ENCODE results near the gene ELF5.

DNA sequence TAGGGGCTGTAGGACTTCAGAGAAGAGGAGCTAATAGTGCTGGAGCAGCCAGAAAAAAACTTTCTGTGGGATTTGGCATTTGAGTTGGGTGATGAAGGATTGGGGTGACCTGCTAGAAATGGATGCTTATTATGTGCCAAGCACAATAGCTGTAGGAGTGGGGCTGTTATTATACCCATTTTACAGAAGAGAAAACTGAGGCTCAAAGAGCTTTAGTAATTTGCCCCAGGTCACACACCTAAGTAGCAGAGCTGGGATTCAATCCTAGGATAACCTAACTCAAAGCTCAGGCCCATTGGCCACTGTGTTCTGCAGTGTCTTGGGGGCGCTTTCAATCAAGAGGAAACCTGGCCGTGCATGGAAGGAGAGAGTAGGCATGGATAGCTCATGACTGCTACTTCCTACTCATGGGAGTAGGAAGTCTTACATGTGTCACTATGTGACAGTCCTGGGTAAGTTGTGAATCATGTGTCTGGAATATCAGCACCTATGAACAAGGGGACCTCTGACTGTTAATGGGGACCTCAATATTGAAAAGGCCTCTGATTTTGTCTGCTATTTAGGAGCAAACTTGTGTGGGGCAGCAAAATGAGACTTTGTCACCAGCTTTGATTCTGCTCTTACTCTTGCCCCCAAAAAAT is 6.1 kb upstream of the ELF5 start:
- no peak for TF ChIP-seq POLR2A (IDR thresholded peaks at IDR 0.05)
- TF ChIP-seq, protein P1, sequence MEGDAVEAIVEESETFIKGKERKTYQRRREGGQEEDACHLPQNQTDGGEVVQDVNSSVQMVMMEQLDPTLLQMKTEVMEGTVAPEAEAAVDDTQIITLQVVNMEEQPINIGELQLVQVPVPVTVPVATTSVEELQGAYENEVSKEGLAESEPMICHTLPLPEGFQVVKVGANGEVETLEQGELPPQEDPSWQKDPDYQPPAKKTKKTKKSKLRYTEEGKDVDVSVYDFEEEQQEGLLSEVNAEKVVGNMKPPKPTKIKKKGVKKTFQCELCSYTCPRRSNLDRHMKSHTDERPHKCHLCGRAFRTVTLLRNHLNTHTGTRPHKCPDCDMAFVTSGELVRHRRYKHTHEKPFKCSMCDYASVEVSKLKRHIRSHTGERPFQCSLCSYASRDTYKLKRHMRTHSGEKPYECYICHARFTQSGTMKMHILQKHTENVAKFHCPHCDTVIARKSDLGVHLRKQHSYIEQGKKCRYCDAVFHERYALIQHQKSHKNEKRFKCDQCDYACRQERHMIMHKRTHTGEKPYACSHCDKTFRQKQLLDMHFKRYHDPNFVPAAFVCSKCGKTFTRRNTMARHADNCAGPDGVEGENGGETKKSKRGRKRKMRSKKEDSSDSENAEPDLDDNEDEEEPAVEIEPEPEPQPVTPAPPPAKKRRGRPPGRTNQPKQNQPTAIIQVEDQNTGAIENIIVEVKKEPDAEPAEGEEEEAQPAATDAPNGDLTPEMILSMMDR (IDR thresholded peaks at IDR 0.05): no peak
